Left lung (tissue), 10 donors: ENCODE measurements around the gene CARS1. TPM values are rescaled to one million over a fixed set of nuclear protein-coding genes. Genes with fewer than 3 reads are reported as not detected.

Experiments
- ATAC-seq: fragments of 200-7000 bp; cut with Tn5 transposase; one replicate; pipeline ENCODE4 v1.9.1; 2020; ENCODE audit warnings: moderate library complexity
- DNase-seq, 4 donors: peaks; one replicate each; pipeline ENCODE4 v3.0.0-alpha.2; 2013 to 2020
- H3K27ac ChIP-seq, 2 donors: fragments of 200-600 bp; sonication (generic) in 1 of 2; one replicate each; pipeline versions ENCODE4 v1.5.0 to v1.8.0; 2020 to 2021
- H3K27me3 ChIP-seq, 2 donors: fragments of 200-600 bp; sonication (generic) in 1 of 2; one replicate each; pipeline versions ENCODE4 v1.5.0 to v1.8.0; 2020 to 2021
- H3K36me3 ChIP-seq, 2 donors: fragments of 200-600 bp; sonication (generic) in 1 of 2; one replicate each; pipeline versions ENCODE4 v1.5.0 to v1.8.0; 2020 to 2021
- H3K4me1 ChIP-seq, 2 donors: fragments of 200-600 bp; one replicate each; pipeline ENCODE4 v1.8.0; 2021
- H3K4me3 ChIP-seq, 2 donors: fragments of 200-600 bp; sonication (generic) in 1 of 2; one replicate each; pipeline versions ENCODE4 v1.5.0 to v1.8.0; 2020 to 2021; ENCODE audit warnings: mild to moderate bottlenecking in 1 of 2
- H3K9me3 ChIP-seq, 2 donors: fragments of 200-600 bp; sonication (generic) in 1 of 2; one replicate each; pipeline versions ENCODE4 v1.5.0 to v1.8.0; 2020 to 2021
- CTCF ChIP-seq, 2 donors: fragments of 200-600 bp; sonication (generic) in 1 of 2; IDR thresholded peaks; one replicate each; pipeline versions ENCODE4 v1.5.0 to v1.8.0; 2021; ENCODE audit warnings: antibody characterized with exemption in 2 of 2
- intact Hi-C, 2 donors: fragments of 100-400 bp; cut with DNase I; formaldehyde crosslinking; loops; one replicate each; pipeline versions ENCODE4 v1.11.2 to v1.14.2; 2022
- polyA plus RNA-seq, 6 donors: library from polyadenylated mRNA; unstranded; fragments of 120-200 nt; gene quantifications; one replicate each; pipeline ENCODE4 v1.2.1, GENCODE V29; 2013; ENCODE audit not compliant: insufficient read length in 6 of 6
- total RNA-seq, 2 donors: library from RNA; stranded (reverse); fragmentation: NEBNext Ultra II Directional; extraction: Animal tissue kit (Norgen Biotek cat#: 25700); gene quantifications; one replicate each; pipeline ENCODE4 v1.2.1, GENCODE V29; 2021
- donor health status: DM: no; HTN: yes; CAD: no.
- donor health status: DM: no; HTN: no; CAD: no.

The CARS1 gene
- total and polyA plus RNA-seq, 8 donors: 28.3 to 49.9 (median 31.4) TPM

DNA sequence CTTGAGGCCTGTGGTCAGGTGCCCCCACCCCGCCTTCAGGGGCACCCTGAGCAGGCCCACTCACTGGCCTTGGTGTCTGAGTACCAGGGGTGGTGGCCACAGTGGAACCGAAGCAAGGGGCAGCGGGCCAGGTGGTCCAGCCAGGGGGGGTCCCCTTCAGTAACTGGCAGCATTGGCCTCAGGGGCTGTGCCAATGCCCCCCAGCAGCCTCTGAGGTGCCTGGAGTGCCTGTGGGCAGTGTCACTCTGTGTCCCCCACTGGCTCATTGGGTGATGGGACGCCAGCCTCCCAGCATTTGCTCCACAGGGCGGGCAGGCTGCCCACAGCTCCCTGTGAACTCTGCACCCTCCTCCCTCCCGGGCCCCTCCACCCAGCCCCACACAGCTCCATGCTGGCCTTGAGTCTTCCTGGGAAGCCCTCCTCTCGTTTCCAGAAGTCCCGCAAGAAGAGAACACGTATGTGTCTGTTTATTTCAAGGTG, 29.5 kb upstream of the CARS1 start:
- no peaks in the 10 kb centered on the region for H3K9me3 ChIP-seq
- peaks cover 0 to 28% of the 10 kb centered on the region in 2 donors for H3K36me3 ChIP-seq
- H3K4me3 ChIP-seq: no peak overlapping the region
- ATAC-seq (no peak), DNase-seq (no peak)
- intact Hi-C loops: no loop called here
- H3K4me1 ChIP-seq: peaks cover 0 to under 1% of the 10 kb centered on the region in 2 donors
- peaks cover 0 to 5% of the 10 kb centered on the region in 2 donors for H3K27me3 ChIP-seq
- no peak for TF ChIP-seq CTCF (IDR thresholded peaks at IDR 0.05)
- no peak overlapping the region for H3K27ac ChIP-seq

GRCh38 chr11:3086114-3086513, 28.9 kb upstream of the CARS1 start:
- Histone ChIP-seq H3K4me1 (no peaks in the 10 kb centered on the region), H3K9me3 (no peaks in the 10 kb centered on the region), H3K4me3 (no peak overlapping the region), H3K27ac (no peak overlapping the region), H3K27me3 (peaks cover 0 to 8% of the 10 kb centered on the region in 2 donors), H3K36me3 (peaks cover 0 to 28% of the 10 kb centered on the region in 2 donors)
- DNase-seq: no peak
- no peak for ATAC-seq
- TF ChIP-seq CTCF (IDR thresholded peaks at IDR 0.05): no peak
- intact Hi-C loops: no loop called here

DNA sequence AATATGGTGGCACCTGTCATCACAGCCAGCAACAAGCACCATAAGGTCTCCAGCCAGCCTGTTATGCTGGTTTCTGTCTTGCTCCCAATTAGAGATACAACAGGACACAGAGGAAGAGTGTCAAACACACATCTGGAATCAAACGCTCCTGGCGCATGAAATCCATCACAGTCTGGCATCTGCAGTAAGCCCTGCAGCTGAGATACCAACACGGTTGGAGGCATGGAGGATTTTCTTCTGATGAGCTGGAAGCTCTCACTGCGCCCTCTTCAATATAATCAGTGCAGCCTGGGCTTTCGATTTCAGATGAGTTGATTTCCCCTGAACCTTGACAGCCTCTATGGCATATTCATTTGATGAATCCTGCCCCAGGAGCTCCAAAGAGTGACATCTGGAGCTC, 27.8 kb upstream of the CARS1 start:
- no peaks in the 10 kb centered on the region for H3K4me1 ChIP-seq
- peaks cover 0 to 19% of the 10 kb centered on the region in 2 donors for H3K36me3 ChIP-seq
- DNase-seq (no peak), ATAC-seq (no peak)
- intact Hi-C loops: no loop called here
- H3K4me3 ChIP-seq: no peak overlapping the region
- peaks cover 0 to 11% of the 10 kb centered on the region in 2 donors for H3K27me3 ChIP-seq
- H3K27ac ChIP-seq: no peak overlapping the region
- H3K9me3 ChIP-seq: no peaks in the 10 kb centered on the region
- TF ChIP-seq CTCF (IDR thresholded peaks at IDR 0.05): no peak

- peaks cover 0 to 2% of the 10 kb centered on the region in 2 donors for H3K36me3 ChIP-seq
- TF ChIP-seq CTCF (IDR thresholded peaks at IDR 0.05): no peak
- no peaks in the 10 kb centered on the region for H3K9me3 ChIP-seq
- H3K27ac ChIP-seq: no peak overlapping the region
- no peaks in the 10 kb centered on the region for H3K4me1 ChIP-seq
- H3K4me3 ChIP-seq: no peak overlapping the region
- peaks cover 0 to 11% of the 10 kb centered on the region in 2 donors for H3K27me3 ChIP-seq
- no peak for ATAC-seq
- intact Hi-C loops: no loop called here
- no peak for DNase-seq
Measured at GRCh38 chr11:3083321-3083720, 26.1 kb upstream of the CARS1 start.

GRCh38 chr11:3081386-3081751, 24.1 kb upstream of the CARS1 start:
- Histone ChIP-seq H3K4me1 (no peaks in the 10 kb centered on the region), H3K27me3 (peaks cover 0 to 11% of the 10 kb centered on the region in 2 donors), H3K27ac (no peak overlapping the region), H3K9me3 (no peaks in the 10 kb centered on the region), H3K36me3 (no peaks in the 10 kb centered on the region), H3K4me3 (no peak overlapping the region)
- intact Hi-C loops: no loop called here
- no peak for DNase-seq
- no peak for ATAC-seq
- no peak for TF ChIP-seq CTCF (IDR thresholded peaks at IDR 0.05)
